K562 (cell line): ENCODE data around the gene FERMT3. TPM values are rescaled to one million over a fixed set of nuclear protein-coding genes. Genes with fewer than 3 reads are reported as not detected.

Source experiments
- ATF7 ChIP-seq: fragments of 450-650 bp; IDR thresholded peaks from 2 replicates; pipeline ENCODE4 v1.7.1; 2014; ENCODE audit warnings: mild to moderate bottlenecking, moderate library complexity
- GABPB1 ChIP-seq: sonication (generic); formaldehyde crosslinking; IDR thresholded peaks from 2 replicates; pipeline ENCODE4 v1.8.0; 2022; ENCODE audit warnings: mild to moderate bottlenecking, missing genetic modification reagents
- HDAC3 ChIP-seq: fragments of 450-650 bp; IDR thresholded peaks from 2 replicates; pipeline ENCODE4 v1.6.1; 2018; ENCODE audit warnings: borderline replicate concordance, mild to moderate bottlenecking, moderate library complexity; ENCODE audit not compliant: partially characterized antibody
- HDAC6 ChIP-seq: IDR thresholded peaks from 2 replicates; pipeline ENCODE4 v1.6.1; 2012; ENCODE audit warnings: low read depth, mild to moderate bottlenecking, control low read depth, inconsistent platforms, low read length, moderate library complexity
- HLTF ChIP-seq: fragments of 450-650 bp; IDR thresholded peaks from 2 replicates; pipeline ENCODE4 v1.6.1; 2016
- KLF16 ChIP-seq: IDR thresholded peaks from 2 replicates; pipeline ENCODE4 v1.6.1; 2016; ENCODE audit warnings: antibody characterized with exemption
- MCM2 ChIP-seq: fragments of 450-650 bp; IDR thresholded peaks from 2 replicates; pipeline ENCODE4 v1.6.1; 2017; ENCODE audit warnings: low read depth, mild to moderate bottlenecking
- NCOA4 ChIP-seq: fragments of 450-650 bp; IDR thresholded peaks from 2 replicates; pipeline ENCODE4 v1.6.1; 2018; ENCODE audit warnings: mild to moderate bottlenecking; ENCODE audit not compliant: partially characterized antibody
- RAD51 ChIP-seq: fragments of 450-650 bp; IDR thresholded peaks from 2 replicates; pipeline ENCODE4 v1.7.1; 2016; ENCODE audit warnings: low read depth, mild to moderate bottlenecking, borderline replicate concordance
- RBM17 ChIP-seq: fragments of 200-400 bp; formaldehyde crosslinking; IDR thresholded peaks from 2 replicates; pipeline ENCODE4 v1.6.1; 2017; ENCODE audit warnings: low read depth, mild to moderate bottlenecking, low read length, borderline replicate concordance
- SIRT6 ChIP-seq: IDR thresholded peaks from one replicate; pipeline ENCODE4 v1.6.1; 2012; ENCODE audit warnings: low read depth, mild to moderate bottlenecking, control low read depth, inconsistent platforms, low read length, moderate library complexity
- TGIF2 ChIP-seq: sonication (generic); formaldehyde crosslinking; IDR thresholded peaks from 2 replicates; pipeline ENCODE4 v1.8.1; 2022; ENCODE audit warnings: mild to moderate bottlenecking, missing genetic modification reagents, moderate library complexity
- THRAP3 ChIP-seq: fragments of 450-650 bp; IDR thresholded peaks from 2 replicates; pipeline ENCODE4 v1.6.1; 2016; ENCODE audit warnings: mild to moderate bottlenecking, inconsistent platforms, borderline replicate concordance
- ZNF3 ChIP-seq: fragments of 250-450 bp; sonication (Bioruptor Pico); IDR thresholded peaks from 2 replicates; pipeline ENCODE4 v1.5.0; 2021; ENCODE audit warnings: mild to moderate bottlenecking, moderate library complexity
- ZNF444 ChIP-seq: fragments of 250-450 bp; sonication (Bioruptor Pico); IDR thresholded peaks from 2 replicates; pipeline ENCODE4 v1.4.0; 2020; ENCODE audit warnings: mild to moderate bottlenecking, moderate library complexity
- ZNF778 ChIP-seq: fragments of 450-650 bp; formaldehyde crosslinking; IDR thresholded peaks from 2 replicates; pipeline ENCODE4 v1.4.0; 2020; ENCODE audit warnings: mild to moderate bottlenecking, moderate library complexity
- polyA plus RNA-seq, 8 experiments: library from polyadenylated mRNA; depleted of rRNA in 4 of 8; stranded (reverse) in 5 of 8; unstranded in 3 of 8; fragments of >200 nt; fragmentation: Nextera tagmentation in 2 of 8; fragmentation: Illumina TruSeq in 1 of 8; extraction: Ambion mirVana in 2 of 8; extraction: Trizol in 1 of 8; gene quantifications; 2 replicates each; pipeline versions ENCODE4 v1.2.1 to v1.2.3, GENCODE V29; 2011 to 2014; ENCODE audit warnings: inconsistent platforms in 1 of 8, missing spikeins in 1 of 8
- total RNA-seq, 7 experiments: library from RNA; depleted of rRNA in 6 of 7; stranded (reverse); fragments of >200 nt in 6 of 7; fragmentation: Illumina TruSeq in 2 of 7; extraction: Trizol in 2 of 7; gene quantifications; 2 replicates each; pipeline versions ENCODE4 v1.2.1 to v1.2.3, GENCODE V29; 2011 to 2021; ENCODE audit warnings: low replicate concordance in 1 of 7
- TF ChIP-seq, protein P1 (sequence below): sonication (generic); formaldehyde crosslinking; IDR thresholded peaks from 2 replicates; pipeline ENCODE4 v1.8.0; 2022; ENCODE audit warnings: mild to moderate bottlenecking, low read depth, missing genetic modification reagents
- TF ChIP-seq, protein P2 (sequence below), 3 experiments: fragments of 200-800 bp in 1 of 3; fragments of 250-450 bp in 1 of 3; fragments of 450-650 bp in 1 of 3; sonication (Bioruptor Pico) in 1 of 3; sonication (Bioruptor generic) in 1 of 3; formaldehyde crosslinking in 1 of 3; IDR thresholded peaks; 2 replicates each; pipeline versions ENCODE4 v1.6.1 to v1.8.0; 2016 to 2022; ENCODE audit warnings: mild to moderate bottlenecking in 2 of 3, missing genetic modification characterization in 2 of 3, missing compliant biosample characterization in 1 of 3, moderate library complexity in 1 of 3
- TF ChIP-seq, protein P3 (sequence below): fragments of 450-650 bp; IDR thresholded peaks from 2 replicates; pipeline ENCODE4 v1.6.1; 2016; ENCODE audit warnings: missing biosample characterization, missing genetic modification characterization
- TF ChIP-seq, protein P4 (sequence below): fragments of 250-450 bp; sonication (Bioruptor Pico); IDR thresholded peaks from 2 replicates; pipeline ENCODE4 v1.8.0; 2021; ENCODE audit warnings: borderline replicate concordance, mild to moderate bottlenecking, moderate library complexity; ENCODE audit not compliant: poor library complexity, severe bottlenecking
- TF ChIP-seq, protein P5 (sequence below): fragments of 250-450 bp; sonication (Bioruptor Pico); IDR thresholded peaks from 2 replicates; pipeline ENCODE4 v1.5.0; 2021

FERMT3 gene
- total and polyA plus RNA-seq, 9 of the 15 experiments (the other 6 are each of a cell fraction or from before 2014, with no cell fraction given) = 3.2 to 275 (median 79.7) TPM

DNA sequence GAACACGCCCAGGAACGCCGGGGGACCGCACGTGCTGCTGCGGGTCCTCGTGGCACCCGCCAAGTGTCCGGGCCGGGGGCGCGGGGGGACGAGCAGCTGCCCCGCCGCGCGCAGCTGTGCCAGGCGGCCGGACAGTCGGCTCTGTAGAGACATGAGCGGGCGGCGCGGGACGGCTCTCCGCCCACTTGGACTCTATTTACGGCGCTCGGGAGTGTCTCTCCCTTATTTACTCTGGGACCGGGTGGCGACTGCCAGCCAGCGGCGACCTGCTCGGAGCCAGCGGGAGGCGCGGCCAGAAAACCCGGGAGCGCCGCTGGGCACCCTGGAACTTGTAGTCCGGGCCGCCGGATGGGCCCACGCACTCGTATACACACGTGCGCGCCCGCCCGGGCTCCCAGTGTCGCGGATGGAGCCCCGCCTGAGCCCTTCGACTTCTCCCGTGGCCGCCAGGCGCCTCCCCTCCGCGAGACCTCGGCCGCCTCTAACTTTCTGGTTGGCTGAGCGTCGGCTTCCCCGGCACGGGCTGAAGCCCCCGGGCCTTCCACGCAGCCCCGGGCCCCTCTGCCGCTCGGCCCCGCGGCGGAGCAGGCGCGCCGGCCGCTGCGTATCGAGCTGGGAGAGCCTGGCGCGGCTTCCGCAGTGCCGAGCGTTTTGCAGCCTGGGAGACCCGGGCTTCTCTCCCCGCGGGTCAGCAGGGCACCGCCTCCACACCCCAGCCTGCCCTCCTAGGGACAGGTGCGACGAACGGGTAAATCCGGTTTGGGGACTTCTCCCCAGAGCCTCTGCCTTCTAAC, 40.5 kb upstream of the FERMT3 start, which contains the start of gene MACROD1 (continued):
- TF ChIP-seq NCOA4 (no peak), TGIF2 (peak; percentile 57; the same call in 1 of the 2 replicates), RAD51 (no peak), HDAC3 (no peak), HDAC6 (no peak), ZNF3 (no peak), THRAP3 (no peak), SIRT6 (no peak), RBM17 (no peak), GABPB1 (peak; percentile 84), KLF16 (no peak), ZNF444 (CRISPR knock-in tag) (no peak), ZNF778 (CRISPR knock-in tag) (no peak), HLTF (no peak), MCM2 (no peak), ATF7 (peak; percentile 73)
- TF ChIP-seq, protein P1, sequence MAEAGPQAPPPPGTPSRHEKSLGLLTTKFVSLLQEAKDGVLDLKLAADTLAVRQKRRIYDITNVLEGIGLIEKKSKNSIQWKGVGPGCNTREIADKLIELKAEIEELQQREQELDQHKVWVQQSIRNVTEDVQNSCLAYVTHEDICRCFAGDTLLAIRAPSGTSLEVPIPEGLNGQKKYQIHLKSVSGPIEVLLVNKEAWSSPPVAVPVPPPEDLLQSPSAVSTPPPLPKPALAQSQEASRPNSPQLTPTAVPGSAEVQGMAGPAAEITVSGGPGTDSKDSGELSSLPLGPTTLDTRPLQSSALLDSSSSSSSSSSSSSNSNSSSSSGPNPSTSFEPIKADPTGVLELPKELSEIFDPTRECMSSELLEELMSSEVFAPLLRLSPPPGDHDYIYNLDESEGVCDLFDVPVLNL (CRISPR knock-in tag) = no peak
- TF ChIP-seq, protein P2, sequence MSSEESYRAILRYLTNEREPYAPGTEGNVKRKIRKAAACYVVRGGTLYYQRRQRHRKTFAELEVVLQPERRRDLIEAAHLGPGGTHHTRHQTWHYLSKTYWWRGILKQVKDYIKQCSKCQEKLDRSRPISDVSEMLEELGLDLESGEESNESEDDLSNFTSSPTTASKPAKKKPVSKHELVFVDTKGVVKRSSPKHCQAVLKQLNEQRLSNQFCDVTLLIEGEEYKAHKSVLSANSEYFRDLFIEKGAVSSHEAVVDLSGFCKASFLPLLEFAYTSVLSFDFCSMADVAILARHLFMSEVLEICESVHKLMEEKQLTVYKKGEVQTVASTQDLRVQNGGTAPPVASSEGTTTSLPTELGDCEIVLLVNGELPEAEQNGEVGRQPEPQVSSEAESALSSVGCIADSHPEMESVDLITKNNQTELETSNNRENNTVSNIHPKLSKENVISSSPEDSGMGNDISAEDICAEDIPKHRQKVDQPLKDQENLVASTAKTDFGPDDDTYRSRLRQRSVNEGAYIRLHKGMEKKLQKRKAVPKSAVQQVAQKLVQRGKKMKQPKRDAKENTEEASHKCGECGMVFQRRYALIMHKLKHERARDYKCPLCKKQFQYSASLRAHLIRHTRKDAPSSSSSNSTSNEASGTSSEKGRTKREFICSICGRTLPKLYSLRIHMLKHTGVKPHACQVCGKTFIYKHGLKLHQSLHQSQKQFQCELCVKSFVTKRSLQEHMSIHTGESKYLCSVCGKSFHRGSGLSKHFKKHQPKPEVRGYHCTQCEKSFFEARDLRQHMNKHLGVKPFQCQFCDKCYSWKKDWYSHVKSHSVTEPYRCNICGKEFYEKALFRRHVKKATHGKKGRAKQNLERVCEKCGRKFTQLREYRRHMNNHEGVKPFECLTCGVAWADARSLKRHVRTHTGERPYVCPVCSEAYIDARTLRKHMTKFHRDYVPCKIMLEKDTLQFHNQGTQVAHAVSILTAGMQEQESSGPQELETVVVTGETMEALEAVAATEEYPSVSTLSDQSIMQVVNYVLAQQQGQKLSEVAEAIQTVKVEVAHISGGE (CRISPR knock-in tag; IDR thresholded peaks at IDR 0.05) = peak in 1 of 3 experiments; percentile 54; a peak in 2 of 6 replicates
- TF ChIP-seq, protein P3, sequence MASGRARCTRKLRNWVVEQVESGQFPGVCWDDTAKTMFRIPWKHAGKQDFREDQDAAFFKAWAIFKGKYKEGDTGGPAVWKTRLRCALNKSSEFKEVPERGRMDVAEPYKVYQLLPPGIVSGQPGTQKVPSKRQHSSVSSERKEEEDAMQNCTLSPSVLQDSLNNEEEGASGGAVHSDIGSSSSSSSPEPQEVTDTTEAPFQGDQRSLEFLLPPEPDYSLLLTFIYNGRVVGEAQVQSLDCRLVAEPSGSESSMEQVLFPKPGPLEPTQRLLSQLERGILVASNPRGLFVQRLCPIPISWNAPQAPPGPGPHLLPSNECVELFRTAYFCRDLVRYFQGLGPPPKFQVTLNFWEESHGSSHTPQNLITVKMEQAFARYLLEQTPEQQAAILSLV (tag) = no peak
- TF ChIP-seq, protein P4, sequence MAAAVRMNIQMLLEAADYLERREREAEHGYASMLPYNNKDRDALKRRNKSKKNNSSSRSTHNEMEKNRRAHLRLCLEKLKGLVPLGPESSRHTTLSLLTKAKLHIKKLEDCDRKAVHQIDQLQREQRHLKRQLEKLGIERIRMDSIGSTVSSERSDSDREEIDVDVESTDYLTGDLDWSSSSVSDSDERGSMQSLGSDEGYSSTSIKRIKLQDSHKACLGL = no peak
- TF ChIP-seq, protein P5, sequence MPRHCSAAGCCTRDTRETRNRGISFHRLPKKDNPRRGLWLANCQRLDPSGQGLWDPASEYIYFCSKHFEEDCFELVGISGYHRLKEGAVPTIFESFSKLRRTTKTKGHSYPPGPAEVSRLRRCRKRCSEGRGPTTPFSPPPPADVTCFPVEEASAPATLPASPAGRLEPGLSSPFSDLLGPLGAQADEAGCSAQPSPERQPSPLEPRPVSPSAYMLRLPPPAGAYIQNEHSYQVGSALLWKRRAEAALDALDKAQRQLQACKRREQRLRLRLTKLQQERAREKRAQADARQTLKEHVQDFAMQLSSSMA (CRISPR knock-in tag) = no peak
